Pancreas (tissue), 10 donors: ENCODE data around the gene MYCN. TPM values are rescaled to one million over a fixed set of nuclear protein-coding genes. Genes with fewer than 3 reads are reported as not detected.
"Not testable (repeated sequence)": the region's sequence is repeated elsewhere in the genome, so short reads cannot be mapped to it uniquely, and the experiment has no call there.

Experiments used
- ATAC-seq, 4 donors: fragments of 200-7000 bp; cut with Tn5 transposase; one replicate each; pipeline versions ENCODE4 v1.8.0 to v1.9.1; 2020; ENCODE audit warnings: mild to moderate bottlenecking in 4 of 4, moderate library complexity in 4 of 4
- DNase-seq, 6 donors: peaks; one replicate each; pipeline ENCODE4 v3.0.0-alpha.2; 2020
- FAIRE-seq: peaks from 2 replicates; lab custom pipeline; 2012; peaks lifted over from hg19 to GRCh38; lab: Jason Lieb, UNC
- H3K27ac ChIP-seq, 4 donors: fragments of 200-600 bp; sonication (generic); 1 replicate in 3 of 4; 2 replicates in 1 of 4; pipeline versions ENCODE4 v1.5.0 to v1.8.0; 2020
- H3K27me3 ChIP-seq, 4 donors: fragments of 200-600 bp; one replicate each; pipeline ENCODE4 v1.8.0; 2021
- H3K36me3 ChIP-seq, 3 donors: fragments of 200-600 bp; sonication (generic) in 1 of 3; one replicate each; pipeline versions ENCODE4 v1.5.0 to v1.8.0; 2020 to 2021
- H3K4me1 ChIP-seq, 3 donors: fragments of 200-600 bp; one replicate each; pipeline ENCODE4 v1.8.0; 2021
- H3K4me3 ChIP-seq, 4 donors: fragments of 200-600 bp; sonication (generic) in 2 of 4; one replicate each; pipeline versions ENCODE4 v1.5.0 to v1.8.0; 2020 to 2021
- H3K9me3 ChIP-seq, 4 donors: fragments of 200-600 bp; one replicate each; pipeline ENCODE4 v1.8.0; 2021
- WGBS, 2 donors: extraction: QIAGEN DNeasy Blood & Tissue Kit; methylation state at CpG; one replicate each; pipeline ENCODE4 v1.1.7; 2013; 5-methylcytosine and 5-hydroxymethylcytosine counted together
- intact Hi-C, 3 donors: fragments of 100-400 bp; cut with DNase I; formaldehyde crosslinking; loops; one replicate each; pipeline versions ENCODE4 v1.11.1 to v1.14.2; 2022
- polyA plus RNA-seq, 2 donors: library from polyadenylated mRNA; stranded (reverse); fragments of 200-250 nt; gene quantifications; one replicate each; pipeline ENCODE4 v1.2.3, GENCODE V29; 2013
- total RNA-seq, 6 donors: library from RNA; stranded (reverse); fragmentation: NEBNext Ultra II Directional in 4 of 6; extraction: Animal tissue kit (Norgen Biotek cat#: 25700) in 4 of 6; gene quantifications; one replicate each; pipeline versions ENCODE4 v1.2.1 to v1.2.4, GENCODE V29; 2021 to 2023
- TF ChIP-seq, protein P1 (sequence below), 4 donors: fragments of 200-600 bp; sonication (generic) in 3 of 4; IDR thresholded peaks; one replicate each; pipeline versions ENCODE4 v1.5.0 to v1.8.0; 2021; ENCODE audit warnings: antibody characterized with exemption in 4 of 4
- donor health status: healthy with polysubstance abuse.
- donor health status: DM: no; HTN: no; CAD: no; lungs with moderate emphysema.
- donor health status: DM: no; HTN: no; CAD: no.
- donor health status: control.
- donor health status: control.
- donor health status: Bipolar disorder and iron deficiency.
- donor health status: DM: yes; HTN: yes; CAD: no.
- donor health status: DM: no; HTN: no; CAD: no.
- donor health status: DM: no; HTN: no; CAD: no.
- donor health status: DM: yes; HTN: yes; CAD: no.

Gene MYCN
- total and polyA plus RNA-seq, 8 donors = 0.09 to 0.75 (median 0.17) TPM

DNA sequence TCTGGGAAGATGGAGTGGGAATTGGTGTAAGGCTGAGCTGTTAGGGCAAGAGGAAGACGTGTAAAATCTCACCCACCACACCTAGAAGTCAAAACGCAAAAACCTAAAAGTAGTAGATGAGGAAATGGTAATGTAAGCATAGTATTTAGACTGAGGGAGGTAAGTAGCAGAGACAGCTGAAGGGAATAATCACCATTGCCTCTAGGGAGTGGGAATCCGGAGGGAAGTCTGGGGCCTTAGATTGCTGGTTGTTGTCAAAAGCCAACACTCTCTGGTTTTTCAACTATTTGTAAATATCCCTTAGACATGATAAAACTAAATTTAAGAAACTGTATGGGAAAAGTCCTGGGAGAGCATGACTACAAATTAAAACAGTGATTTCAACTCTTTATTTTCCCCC lies 28.7 kb upstream of the MYCN start:
- Histone ChIP-seq H3K4me1 (no peaks in the 10 kb centered on the region), H3K4me3 (no peak overlapping the region), H3K9me3 (no peaks in the 10 kb centered on the region), H3K27me3 (peaks cover 0 to 4% (median 0%) of the 10 kb centered on the region in 4 donors), H3K36me3 (no peaks in the 10 kb centered on the region), H3K27ac (no peak overlapping the region)
- TF ChIP-seq, protein P1, sequence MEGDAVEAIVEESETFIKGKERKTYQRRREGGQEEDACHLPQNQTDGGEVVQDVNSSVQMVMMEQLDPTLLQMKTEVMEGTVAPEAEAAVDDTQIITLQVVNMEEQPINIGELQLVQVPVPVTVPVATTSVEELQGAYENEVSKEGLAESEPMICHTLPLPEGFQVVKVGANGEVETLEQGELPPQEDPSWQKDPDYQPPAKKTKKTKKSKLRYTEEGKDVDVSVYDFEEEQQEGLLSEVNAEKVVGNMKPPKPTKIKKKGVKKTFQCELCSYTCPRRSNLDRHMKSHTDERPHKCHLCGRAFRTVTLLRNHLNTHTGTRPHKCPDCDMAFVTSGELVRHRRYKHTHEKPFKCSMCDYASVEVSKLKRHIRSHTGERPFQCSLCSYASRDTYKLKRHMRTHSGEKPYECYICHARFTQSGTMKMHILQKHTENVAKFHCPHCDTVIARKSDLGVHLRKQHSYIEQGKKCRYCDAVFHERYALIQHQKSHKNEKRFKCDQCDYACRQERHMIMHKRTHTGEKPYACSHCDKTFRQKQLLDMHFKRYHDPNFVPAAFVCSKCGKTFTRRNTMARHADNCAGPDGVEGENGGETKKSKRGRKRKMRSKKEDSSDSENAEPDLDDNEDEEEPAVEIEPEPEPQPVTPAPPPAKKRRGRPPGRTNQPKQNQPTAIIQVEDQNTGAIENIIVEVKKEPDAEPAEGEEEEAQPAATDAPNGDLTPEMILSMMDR (IDR thresholded peaks at IDR 0.05) = no peak
- intact Hi-C loops = no loop called here
- DNase-seq = no peak
- no peak for ATAC-seq
- 80% methylated on average over 3 of the region's 3 CpGs for WGBS, 2 donors
- no peak for FAIRE-seq

DNA sequence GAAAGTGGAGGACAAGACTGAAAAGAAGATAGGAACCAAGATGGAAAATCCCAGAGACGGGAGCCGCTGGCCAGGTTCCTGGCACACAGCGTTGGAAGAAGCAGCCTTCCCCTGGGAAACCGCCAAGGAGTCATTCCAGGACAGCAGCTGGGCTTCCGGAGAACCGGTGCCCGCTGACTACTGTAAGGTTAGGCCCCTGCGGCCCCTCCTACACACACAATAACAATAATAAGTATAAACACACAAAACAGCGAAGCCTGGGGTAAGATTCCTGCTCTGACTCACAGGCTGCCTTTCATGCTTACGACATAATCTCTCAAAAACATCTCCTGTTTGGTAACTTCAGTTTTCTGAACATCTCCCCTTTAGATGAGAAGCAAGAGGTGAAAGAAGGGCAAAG lies 28.1 kb upstream of the MYCN start:
- H3K4me1 ChIP-seq = no peaks in the 10 kb centered on the region
- no peaks in the 10 kb centered on the region for H3K9me3 ChIP-seq
- no peaks in the 10 kb centered on the region for H3K27me3 ChIP-seq
- no peak overlapping the region for H3K27ac ChIP-seq
- intact Hi-C loops = no loop called here
- peak in 1 of 4 donors; percentile 22 for ATAC-seq
- H3K4me3 ChIP-seq = no peak overlapping the region
- no peaks in the 10 kb centered on the region for H3K36me3 ChIP-seq
- FAIRE-seq = no peak
- no peak for DNase-seq
- 45 to 54% methylated on average over 10 of the region's 10 CpGs for WGBS, 2 donors
- TF ChIP-seq, protein P1 (IDR thresholded peaks at IDR 0.05) = no peak

DNA sequence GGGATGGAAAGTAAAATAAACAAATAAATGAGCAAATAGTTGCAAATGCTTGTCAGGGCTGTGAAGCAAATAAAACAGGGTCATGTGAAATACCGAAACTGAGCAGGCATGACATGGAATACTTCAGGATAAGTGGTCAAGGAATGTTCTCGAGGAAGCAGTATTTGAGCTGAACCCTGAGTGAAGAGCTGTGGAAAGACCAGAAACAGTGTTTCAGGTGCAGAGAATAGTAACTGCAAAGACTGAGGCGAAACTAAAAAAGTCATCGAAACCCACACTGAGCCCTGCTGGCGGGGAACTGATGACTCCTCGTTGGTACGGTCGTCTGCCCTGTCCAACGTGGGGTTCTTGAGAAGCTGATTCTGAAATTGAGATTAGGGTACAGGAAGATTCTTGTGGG lies 27.2 kb upstream of the MYCN start:
- DNase-seq = no peak
- WGBS, 2 donors = 69 to 73% methylated on average over 9 of the region's 9 CpGs
- Histone ChIP-seq H3K27me3 (no peaks in the 10 kb centered on the region), H3K4me1 (no peaks in the 10 kb centered on the region), H3K36me3 (no peaks in the 10 kb centered on the region), H3K27ac (no peak overlapping the region), H3K9me3 (no peaks in the 10 kb centered on the region), H3K4me3 (no peak overlapping the region)
- intact Hi-C loops = no loop called here
- TF ChIP-seq, protein P1 (IDR thresholded peaks at IDR 0.05) = no peak
- FAIRE-seq = no peak
- no peak for ATAC-seq

DNA sequence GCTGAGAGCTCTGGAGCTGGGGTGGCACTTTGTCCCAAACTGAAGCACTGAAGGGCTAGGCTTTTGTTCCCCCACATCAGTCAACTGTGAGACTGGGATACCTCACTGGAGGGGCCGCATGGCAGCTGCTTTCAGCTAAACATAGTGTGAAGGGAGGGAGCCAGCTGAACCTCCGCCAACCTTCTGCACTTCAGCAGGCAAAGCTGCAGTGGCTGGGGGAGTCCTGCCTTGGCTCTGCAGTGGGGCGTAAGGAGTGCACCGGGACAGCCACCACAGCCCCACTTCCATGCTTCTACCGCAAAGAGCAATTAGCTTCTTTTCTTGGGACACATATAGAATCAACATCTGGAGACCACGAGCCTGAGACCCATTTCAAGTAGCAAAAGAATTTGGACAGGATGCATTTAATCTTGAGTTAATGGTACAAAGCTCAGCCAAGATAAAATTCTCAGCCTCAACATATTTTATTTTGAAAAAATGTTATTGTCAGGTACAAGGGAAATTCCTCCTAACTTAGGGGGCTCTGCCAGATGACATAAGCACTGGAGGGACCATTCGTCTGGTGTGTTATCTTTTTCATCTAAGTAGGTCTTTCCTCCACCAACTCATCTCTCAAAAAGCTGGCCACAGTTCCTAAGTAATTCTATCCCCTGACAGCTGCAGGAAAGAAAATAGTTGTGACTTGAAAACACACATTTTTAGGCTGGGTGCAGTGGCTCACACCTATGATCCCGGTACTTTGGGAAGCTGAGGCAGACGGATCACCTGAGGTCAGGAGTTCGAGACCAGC lies 25.6 kb upstream of the MYCN start:
- 59 to 61% methylated on average over 10 of the region's 10 CpGs for WGBS, 2 donors
- H3K27ac ChIP-seq = no peak overlapping the region
- no peaks in the 10 kb centered on the region for H3K27me3 ChIP-seq
- FAIRE-seq (no peak), ATAC-seq (no peak), DNase-seq (no peak)
- no peaks in the 10 kb centered on the region for H3K36me3 ChIP-seq
- H3K9me3 ChIP-seq = no peaks in the 10 kb centered on the region
- TF ChIP-seq, protein P1 (IDR thresholded peaks at IDR 0.05) = no peak
- H3K4me3 ChIP-seq = no peak overlapping the region
- H3K4me1 ChIP-seq = no peaks in the 10 kb centered on the region
- intact Hi-C loops = no loop called here

DNA sequence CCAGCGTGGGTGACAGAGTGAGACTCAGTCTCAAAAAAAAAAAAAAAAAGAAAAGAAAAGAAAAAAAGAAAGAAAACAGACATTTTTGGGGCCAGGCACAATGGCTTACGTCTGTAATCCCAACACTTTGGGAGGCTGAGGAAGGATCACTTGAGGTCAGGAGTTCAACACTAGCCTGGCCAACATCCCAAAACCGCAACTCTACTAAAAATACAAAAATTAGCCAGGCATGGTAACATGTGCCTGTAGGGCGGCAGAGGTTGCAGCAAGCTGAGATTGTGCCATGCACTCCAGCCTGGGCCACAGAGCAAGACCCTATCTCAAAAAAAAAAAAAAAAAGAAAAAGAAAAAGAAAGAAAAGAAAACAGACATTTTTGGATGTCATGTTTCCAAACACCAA lies 24.8 kb upstream of the MYCN start:
- 55 to 76% methylated on average over 4 of the region's 4 CpGs for WGBS, 2 donors
- ATAC-seq, H3K4me3 ChIP-seq, intact Hi-C loops, DNase-seq, H3K4me1 ChIP-seq, H3K27me3 ChIP-seq, H3K27ac ChIP-seq, FAIRE-seq, H3K9me3 ChIP-seq, H3K36me3 ChIP-seq: not testable (repeated sequence)
